ENCODE data around the gene SSR4.
"Not testable (repeated sequence)": the region's sequence is repeated elsewhere in the genome, so short reads cannot be mapped to it uniquely, and the experiment has no call there.

GRCh38 chrX:153749017-153749416 lies 45.5 kb upstream of the SSR4 start:
- TF ChIP-seq CTCF (conservative IDR thresholded peaks at IDR 0.05); ZFX (IDR thresholded peaks at IDR 0.05): not testable (repeated sequence)

Measured in C4-2B (cell line).